B cell (primary cell): ENCODE measurements around the gene TMEM221. TPM values are rescaled to one million over a fixed set of nuclear protein-coding genes. Genes with fewer than 3 reads are reported as not detected.
A peak's percentile ranks its signal among the peaks of the same experiment; 100 is the strongest.

Experiments used
- ATAC-seq: fragments of 200-7000 bp; cut with Tn5 transposase; one replicate; pipeline ENCODE4 v1.10.0; 2021; ENCODE audit warnings: low read depth, mild to moderate bottlenecking, moderate number of reproducible peaks, moderate library complexity
- CTCF ChIA-PET: fragments of 350-600 bp; sonication (Branson Sonifier 250); formaldehyde crosslinking; loops from one replicate; lab custom pipeline; 2021; ENCODE audit warnings: antibody characterized with exemption, inconsistent platforms; lab: Charles Lee
- POLR2A ChIA-PET: fragments of 350-600 bp; sonication (Branson Sonifier 250); formaldehyde crosslinking; loops from one replicate; lab custom pipeline; 2021; ENCODE audit warnings: antibody characterized with exemption; lab: Charles Lee
- DNase-seq: peaks from one replicate; pipeline ENCODE4 v3.0.0; 2013
- H2AFZ ChIP-seq: 2 replicates; pipeline ENCODE4 v1.6.1; 2012; ENCODE audit warnings: mild to moderate bottlenecking, low read depth, low read length; ENCODE audit not compliant: insufficient read depth, poor library complexity, severe bottlenecking
- H3K27ac ChIP-seq, 2 donors: 1 replicate in 1 of 2; 2 replicates in 1 of 2; pipeline ENCODE4 v1.5.1; 2012 to 2013; ENCODE audit warnings: low read length in 2 of 2, mild to moderate bottlenecking in 2 of 2, moderate library complexity in 1 of 2
- H3K27me3 ChIP-seq, 4 experiments: fragments of 200-600 bp in 1 of 4; sonication (generic) in 1 of 4; replicated peaks in 1 of 4; 1 replicate in 2 of 4; 2 replicates in 2 of 4; pipeline versions ENCODE4 v1.6.1 to v1.7.0; 2013 to 2016; ENCODE audit warnings: low read length in 3 of 4, mild to moderate bottlenecking in 2 of 4, mixed read lengths in 1 of 4, moderate library complexity in 1 of 4; ENCODE audit not compliant: insufficient read depth in 4 of 4, control insufficient read depth in 3 of 4; ENCODE audit errors: control extremely low read depth in 1 of 4
- H3K36me3 ChIP-seq, 2 experiments: replicated peaks in 1 of 2; 1 replicate in 1 of 2; 2 replicates in 1 of 2; pipeline versions ENCODE4 v1.6.1 to v1.7.1; 2013; ENCODE audit warnings: low read length in 1 of 2; ENCODE audit not compliant: insufficient read depth in 2 of 2, control insufficient read depth in 1 of 2; ENCODE audit errors: control extremely low read depth in 1 of 2, extremely low read depth in 1 of 2
- H3K4me1 ChIP-seq, 2 donors: fragments of 200-600 bp in 1 of 2; sonication (generic) in 1 of 2; 1 replicate in 1 of 2; 2 replicates in 1 of 2; pipeline versions ENCODE4 v1.5.1 to v1.6.1; 2013 to 2017; ENCODE audit warnings: low read length in 2 of 2; ENCODE audit not compliant: control insufficient read depth in 2 of 2, insufficient read depth in 2 of 2
- H3K4me2 ChIP-seq: replicated peaks from 2 replicates; pipeline ENCODE3; 2012; ENCODE audit warnings: mild to moderate bottlenecking, low read depth, low read length; ENCODE audit not compliant: poor library complexity, severe bottlenecking
- H3K4me3 ChIP-seq, 5 experiments: fragments of 200-600 bp in 1 of 5; sonication (generic) in 1 of 5; 1 replicate in 3 of 5; 2 replicates in 2 of 5; pipeline versions ENCODE4 v1.5.1 to v1.7.0; 2011 to 2016; ENCODE audit warnings: low read length in 4 of 5, mild to moderate bottlenecking in 4 of 5, low read depth in 2 of 5, control low read depth in 1 of 5, moderate library complexity in 1 of 5; ENCODE audit not compliant: insufficient read depth in 1 of 5; ENCODE audit errors: control extremely low read depth in 1 of 5, extremely low read depth in 1 of 5
- H3K79me2 ChIP-seq: fragments of 200-600 bp; sonication (generic); one replicate; pipeline ENCODE4 v1.6.0; 2016; ENCODE audit warnings: low read length; ENCODE audit not compliant: control insufficient read depth, insufficient read depth
- H3K9ac ChIP-seq: fragments of 200-600 bp; sonication (generic); 2 replicates; pipeline ENCODE4 v1.6.1; 2017; ENCODE audit warnings: mild to moderate bottlenecking, low read length, moderate library complexity
- H3K9me3 ChIP-seq, 3 donors: one replicate each; pipeline versions ENCODE4 v1.6.1 to v1.7.1; 2013; ENCODE audit warnings: low read length in 2 of 3; ENCODE audit not compliant: control insufficient read depth in 2 of 3, insufficient read depth in 1 of 3; ENCODE audit errors: control extremely low read depth in 1 of 3
- H4K20me1 ChIP-seq: 2 replicates; pipeline ENCODE4 v1.6.0; 2012; ENCODE audit warnings: mild to moderate bottlenecking, low read length; ENCODE audit not compliant: insufficient read depth, control insufficient read depth, poor library complexity, severe bottlenecking
- H3K27ac Mint-ChIP-seq: one replicate; pipeline ENCODE4 v1.8.0; 2021; ENCODE audit warnings: mixed read lengths
- H3K27me3 Mint-ChIP-seq: one replicate; pipeline ENCODE4 v1.8.0; 2021; ENCODE audit warnings: mixed read lengths
- H3K4me1 Mint-ChIP-seq: one replicate; pipeline ENCODE4 v1.8.0; 2021; ENCODE audit warnings: mixed read lengths
- H3K4me3 Mint-ChIP-seq: one replicate; pipeline ENCODE4 v1.8.0; 2021; ENCODE audit warnings: mixed read lengths
- H3K9me3 Mint-ChIP-seq: one replicate; pipeline ENCODE4 v1.8.0; 2022; ENCODE audit warnings: mixed read lengths; ENCODE audit not compliant: insufficient read depth
- CTCF ChIP-seq: fragments of 200-600 bp; IDR thresholded peaks from one replicate; pipeline ENCODE4 v1.8.0; 2022; ENCODE audit warnings: antibody characterized with exemption, mild to moderate bottlenecking
- EZH2 ChIP-seq: IDR thresholded peaks from 2 replicates; pipeline ENCODE4 v1.6.1; 2012; ENCODE audit warnings: borderline replicate concordance, low read depth, mild to moderate bottlenecking, moderate library complexity, low read length; ENCODE audit not compliant: insufficient read depth, poor library complexity, severe bottlenecking
- WGBS: methylation state at CpG from one replicate; pipeline ENCODE4 v1.1.5; 2013; ENCODE audit warnings: missing lambda C conversion rate; ENCODE audit not compliant: insufficient coverage; 5-methylcytosine and 5-hydroxymethylcytosine counted together
- intact Hi-C: fragments of 100-400 bp; cut with micrococcal nuclease; formaldehyde crosslinking; loops from one replicate; pipeline ENCODE4 v1.10.0; 2022
- polyA plus RNA-seq: library from polyadenylated mRNA; depleted of rRNA; stranded (reverse); fragments of >200 nt; gene quantifications from 2 replicates; pipeline ENCODE4 v1.2.3, GENCODE V29; 2012
- total RNA-seq, 2 donors: library from RNA; stranded (reverse); fragments of 120-200 nt in 1 of 2; gene quantifications; 1 replicate in 1 of 2; 2 replicates in 1 of 2; pipeline versions ENCODE4 v1.2.3 to v1.2.4, GENCODE V29; 2013 to 2022

TMEM221 gene
- total and polyA plus RNA-seq, 2 donors (not counting 1 experiment from before 2014, with no cell fraction given): not detected

- Histone ChIP-seq H3K4me1 (peaks cover 12 to 16% of the 10 kb centered on the region in 2 donors), H4K20me1 (no peaks in the 10 kb centered on the region), H2AFZ (peak overlapping the region; percentile 94), H3K9me3 (no peaks in the 10 kb centered on the region), H3K9ac (peak overlapping the region; percentile 74), H3K27ac (peak overlapping the region in 1 of 2 donors; percentile 24), H3K4me2 (peak overlapping the region; percentile 98), H3K4me3 (peak overlapping the region; percentile 45 to 89 (median 76)), H3K36me3 (peaks cover 0 to 4% of the 10 kb centered on the region in 2 experiments), H3K27me3 (no peaks in the 10 kb centered on the region), H3K79me2 (peaks cover 6% of the 10 kb centered on the region)
- ChIA-PET CTCF (no interaction called here), POLR2A (interaction anchor here (1.5 to 1.9 kb wide), 2 partner anchors 14 to 85 kb away, joined by 5 to 10 read pairs; partner anchors contain the start of gene ANO8)
- no peak for TF ChIP-seq EZH2
- TF ChIP-seq CTCF: no peak
- Mint-ChIP-seq H3K9me3 (no peaks in the 10 kb centered on the region), H3K4me1 (peaks cover 15% of the 10 kb centered on the region), H3K4me3 (peak overlapping the region; percentile 96), H3K27me3 (no peaks in the 10 kb centered on the region), H3K27ac (peak overlapping the region; percentile 74)
- DNase-seq (no peak), ATAC-seq (no peak)
- intact Hi-C loops: no loop called here
- 7% methylated on average over 25 of the region's 25 CpGs for whole genome bisulfite sequencing
Observed at GRCh38 chr19:17420475-17420924, 28.0 kb downstream of the TMEM221 start.
